Suppressor macrophage (primary cell): ENCODE measurements around the gene KLK2.

Source experiments
- DNase-seq, 4 experiments: peaks; one replicate each; pipeline ENCODE4 v3.0.0-alpha.2; 2020 to 2022
- total RNA-seq, 17 experiments: gene quantifications; one replicate each; lab custom pipeline; 2026; ENCODE audit warnings: mixed read lengths in 6 of 17, inconsistent platforms in 3 of 17; lab: John Stamatoyannopoulos, UW

Gene KLK2
- 0 to 2.6 (median 0) reads per million in 17 experiments for total RNA-seq

DNA sequence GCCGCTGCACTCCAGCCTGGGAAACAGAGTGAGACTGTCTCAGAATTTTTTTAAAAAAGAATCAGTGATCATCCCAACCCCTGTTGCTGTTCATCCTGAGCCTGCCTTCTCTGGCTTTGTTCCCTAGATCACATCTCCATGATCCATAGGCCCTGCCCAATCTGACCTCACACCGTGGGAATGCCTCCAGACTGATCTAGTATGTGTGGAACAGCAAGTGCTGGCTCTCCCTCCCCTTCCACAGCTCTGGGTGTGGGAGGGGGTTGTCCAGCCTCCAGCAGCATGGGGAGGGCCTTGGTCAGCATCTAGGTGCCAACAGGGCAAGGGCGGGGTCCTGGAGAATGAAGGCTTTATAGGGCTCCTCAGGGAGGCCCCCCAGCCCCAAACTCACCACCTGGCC is at the start of gene KLK2:
TSS of gene KLK2 (plus strand) at position 384 of the 400 bp plus-strand sequence. CDS start 35 bp downstream, outside the sequence.
- DNase-seq: no peak

DNA sequence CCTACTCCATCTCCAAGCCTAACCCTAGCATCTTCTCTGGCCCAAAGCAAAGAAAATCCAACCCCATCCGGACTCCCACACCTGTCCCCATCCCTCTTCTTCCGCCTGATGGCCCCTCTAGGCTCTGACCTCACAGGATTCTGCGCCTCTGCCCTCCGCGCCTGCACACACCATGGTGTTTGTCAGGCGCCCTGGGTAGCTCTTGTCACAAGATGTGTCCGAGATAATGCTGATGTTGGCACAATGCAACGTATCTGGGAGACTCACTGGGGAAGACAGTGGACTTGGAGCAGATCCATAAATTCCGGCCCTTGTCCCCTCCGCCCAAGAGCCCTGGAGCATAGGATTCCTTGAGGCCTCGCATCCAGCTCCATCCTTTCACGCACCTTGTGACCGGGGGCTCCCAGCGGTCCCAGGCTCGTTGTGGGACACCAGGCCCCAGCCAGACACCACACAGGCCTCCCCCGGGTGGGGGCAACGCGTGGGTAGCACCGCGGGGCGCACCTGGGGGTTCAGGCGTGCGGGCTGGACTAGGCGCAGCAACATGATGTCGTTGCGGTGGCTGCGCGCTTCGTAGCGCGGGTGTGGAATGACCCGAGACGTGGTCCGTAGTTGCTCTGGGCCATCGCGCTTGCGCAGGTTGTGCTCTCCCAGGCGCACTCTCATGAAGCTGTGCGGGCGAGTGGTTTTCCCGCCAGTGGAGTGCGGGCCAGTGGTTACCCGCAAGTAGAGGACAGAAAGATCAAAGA is 46.6 kb upstream of the KLK2 start:
- no peak for DNase-seq

DNA sequence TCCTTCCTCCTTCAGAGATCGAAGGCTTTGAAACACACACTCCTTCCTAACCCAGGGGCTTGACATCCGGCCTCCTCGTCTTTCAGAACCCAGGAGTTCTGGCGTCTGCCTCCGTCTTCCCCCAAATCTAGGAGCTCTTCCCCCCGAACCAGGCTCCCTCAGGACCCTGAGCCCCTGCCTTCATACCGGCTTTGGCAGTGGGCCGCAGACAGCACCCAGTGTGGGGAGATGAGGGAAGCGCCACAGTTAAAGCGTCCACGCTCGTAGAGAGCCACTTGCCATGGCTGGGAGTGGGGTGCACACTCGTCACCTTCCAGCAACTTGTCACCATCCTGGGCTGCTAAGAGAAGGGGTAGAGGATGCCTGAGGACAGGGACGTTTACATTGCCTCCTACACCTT is 45.8 kb upstream of the KLK2 start:
- DNase-seq: no peak

DNA sequence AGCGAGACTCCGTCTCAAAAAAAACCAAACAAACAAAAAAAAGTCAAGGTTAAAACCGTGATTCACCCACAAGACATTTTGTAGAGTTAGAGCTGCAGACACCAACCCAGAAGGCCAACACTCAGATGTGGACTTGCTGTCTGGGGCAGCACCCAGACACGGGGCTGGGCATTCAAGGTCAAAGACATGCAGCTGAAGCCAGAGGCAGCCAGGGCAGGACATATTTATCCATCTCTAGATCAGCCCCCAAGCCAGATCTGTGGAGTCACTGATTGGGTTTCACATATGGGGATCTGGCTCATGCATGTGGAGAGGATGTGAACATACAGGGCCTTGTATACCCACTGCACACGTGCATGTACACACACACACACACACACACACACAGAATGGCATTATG is 43.4 kb upstream of the KLK2 start:
- no peak for DNase-seq

DNA sequence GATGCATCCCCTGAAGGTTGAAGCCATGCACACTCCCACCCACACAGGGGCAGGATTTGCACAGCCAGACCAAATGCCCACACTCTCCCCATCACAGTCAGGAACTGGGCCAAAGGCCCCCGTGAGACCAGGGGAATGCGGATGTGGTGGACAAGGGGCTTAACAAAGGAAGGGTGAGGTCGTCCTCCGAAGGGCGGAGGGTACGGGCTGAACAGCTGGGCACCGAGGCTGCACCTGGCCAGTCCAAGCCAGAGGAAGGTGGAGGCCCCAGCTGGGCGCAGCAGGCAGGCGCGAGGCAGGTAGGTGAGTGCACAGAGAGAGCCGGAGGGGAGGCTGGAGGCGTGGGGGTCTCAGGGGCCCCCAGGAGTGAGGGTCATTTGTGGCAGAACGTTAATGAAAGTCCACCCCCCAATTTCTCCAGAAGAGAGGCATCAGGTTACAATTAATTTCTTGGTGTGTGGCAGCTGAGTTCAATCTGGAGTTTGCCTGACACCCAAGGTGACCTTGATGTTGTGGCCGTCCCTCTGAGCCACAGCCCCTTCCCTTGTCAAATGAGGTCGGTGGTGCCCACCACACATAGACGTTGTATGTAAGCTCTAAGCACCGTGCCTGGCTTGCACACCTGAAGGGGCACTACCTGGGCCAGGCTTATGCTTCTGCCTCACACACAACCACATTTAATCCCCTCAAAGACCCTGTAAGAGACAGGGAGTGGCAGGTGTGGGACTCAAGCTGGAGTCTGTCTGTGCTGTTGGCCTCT is 42.8 kb upstream of the KLK2 start:
- DNase-seq: no peak

DNA sequence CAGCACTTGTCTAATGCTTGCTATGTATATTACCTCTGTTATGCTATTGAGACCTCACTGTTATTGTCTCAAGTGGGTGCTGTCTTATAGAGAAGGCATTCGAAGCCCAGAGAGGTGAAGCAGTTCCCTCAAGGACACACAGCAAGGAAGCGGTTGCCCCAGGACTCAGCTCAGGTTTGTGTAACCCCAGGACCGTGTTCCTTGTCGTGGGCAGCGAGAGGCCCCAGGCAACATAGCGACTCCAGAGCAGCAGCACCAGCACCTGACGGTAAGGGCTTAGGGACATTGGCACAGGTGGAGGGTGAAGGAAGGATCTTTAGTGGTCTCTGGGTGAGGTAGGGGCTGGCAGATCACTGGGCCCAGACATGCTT is 42.2 kb upstream of the KLK2 start:
- no peak for DNase-seq

DNA sequence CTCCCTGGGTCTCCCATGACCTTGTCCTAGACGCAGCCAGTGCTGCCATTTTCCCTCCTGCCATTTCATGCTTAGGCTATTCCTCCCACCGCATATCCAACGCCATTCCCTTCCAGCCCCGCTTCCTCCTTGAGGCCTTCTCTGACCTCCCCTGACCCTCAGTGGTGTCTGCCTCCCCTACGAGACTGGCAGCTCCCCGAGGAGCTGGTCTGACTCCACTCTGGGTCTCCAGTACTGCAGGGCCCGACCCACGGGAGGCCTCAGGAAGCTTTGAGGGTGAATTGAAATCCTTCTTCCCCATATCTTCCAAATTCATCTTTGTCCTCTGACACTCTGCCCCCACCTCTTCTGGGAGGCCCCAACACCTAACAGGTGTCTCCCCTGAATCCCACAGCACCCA is 40.6 kb upstream of the KLK2 start:
- no peak for DNase-seq

DNA sequence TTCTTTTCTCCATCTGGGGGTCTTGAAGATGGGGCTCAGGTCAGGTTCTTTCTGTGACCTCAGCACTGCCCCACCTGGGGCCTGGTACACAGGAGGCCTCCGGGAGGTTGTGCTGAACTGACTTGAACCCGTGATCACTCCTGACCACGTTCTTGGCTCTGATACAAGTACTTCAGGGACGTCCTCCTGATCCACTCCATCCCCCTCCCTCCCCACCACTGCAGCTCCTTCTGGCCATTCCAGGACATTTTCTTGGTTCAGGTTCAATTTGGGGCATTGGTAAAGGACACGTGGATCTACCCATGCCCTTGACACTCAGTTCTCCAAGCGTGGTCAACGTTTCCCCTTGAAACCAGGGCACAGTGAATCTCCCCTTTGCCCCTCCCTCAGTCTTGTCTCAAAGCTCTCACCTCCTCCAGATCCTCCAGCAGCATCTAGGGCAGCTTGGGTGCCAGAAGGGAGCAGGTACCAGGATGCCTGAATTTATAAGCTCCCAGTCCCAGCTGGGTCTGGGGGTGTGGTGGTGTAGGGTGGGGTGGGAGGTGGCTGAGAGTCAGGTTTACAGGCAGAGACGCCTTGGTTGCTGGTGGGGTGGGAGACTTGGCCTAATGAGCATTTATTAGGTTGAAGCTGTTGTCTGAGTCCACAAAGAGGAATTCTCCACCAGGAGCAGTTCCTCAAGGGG is 40.0 kb upstream of the KLK2 start, which contains the start of gene KLK15:
TSS of gene KLK15 (minus strand) at position 458 of the 685 bp plus-strand sequence. CDS start 2,082 bp downstream, outside the sequence.
- no peak for DNase-seq

DNA sequence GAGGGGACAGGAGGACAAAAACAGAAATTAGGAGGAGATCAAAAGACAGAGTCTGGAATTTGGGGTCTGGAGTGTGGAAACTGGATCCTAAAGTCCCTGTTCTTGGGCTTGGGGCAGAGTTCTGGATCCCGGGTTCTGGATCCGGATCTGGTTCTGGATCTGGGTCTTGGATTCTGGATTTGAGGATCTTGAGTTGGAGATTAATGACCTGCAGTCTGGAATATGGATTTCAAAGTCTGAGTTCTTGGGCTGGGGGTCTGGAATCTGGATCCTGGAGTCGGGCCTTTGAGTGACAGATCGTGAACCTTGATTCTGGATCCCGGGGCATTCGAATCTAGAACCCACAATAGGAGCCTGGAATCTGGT is 39.5 kb upstream of the KLK2 start:
- DNase-seq: no peak

DNA sequence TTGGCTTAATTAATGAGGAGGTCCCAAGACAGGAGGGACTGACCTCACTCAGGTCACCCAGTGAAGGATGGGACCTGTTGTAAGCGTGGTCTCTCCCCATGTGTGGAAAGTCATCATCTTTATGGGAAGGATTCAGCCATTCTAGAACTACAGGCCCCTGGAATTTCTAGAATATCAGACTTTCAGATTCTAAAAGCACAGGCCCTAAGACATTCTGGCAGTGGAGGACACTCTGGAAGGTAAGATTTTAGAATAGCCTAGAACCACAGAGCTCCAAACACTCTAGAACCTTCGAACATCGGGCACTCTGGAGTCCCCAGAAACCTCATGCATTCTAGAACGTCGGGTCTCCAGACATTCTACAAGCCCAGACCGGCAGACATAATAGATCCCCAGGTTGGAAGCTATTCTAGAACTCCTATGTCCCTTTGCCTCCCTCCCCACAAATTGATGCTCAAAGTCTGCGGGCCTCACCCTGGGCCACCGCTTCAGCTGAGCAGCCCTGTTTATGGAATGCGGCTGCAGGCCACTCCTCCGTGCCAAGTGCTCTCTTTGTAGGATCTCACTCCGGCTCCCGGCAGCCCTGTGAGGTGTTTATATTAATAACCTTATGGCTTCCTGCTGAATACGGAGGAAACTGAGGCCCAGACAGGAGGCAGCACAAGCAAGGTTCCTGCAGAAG is 38.0 kb upstream of the KLK2 start:
- DNase-seq: peak in 1 of 4 experiments; percentile 3

DNA sequence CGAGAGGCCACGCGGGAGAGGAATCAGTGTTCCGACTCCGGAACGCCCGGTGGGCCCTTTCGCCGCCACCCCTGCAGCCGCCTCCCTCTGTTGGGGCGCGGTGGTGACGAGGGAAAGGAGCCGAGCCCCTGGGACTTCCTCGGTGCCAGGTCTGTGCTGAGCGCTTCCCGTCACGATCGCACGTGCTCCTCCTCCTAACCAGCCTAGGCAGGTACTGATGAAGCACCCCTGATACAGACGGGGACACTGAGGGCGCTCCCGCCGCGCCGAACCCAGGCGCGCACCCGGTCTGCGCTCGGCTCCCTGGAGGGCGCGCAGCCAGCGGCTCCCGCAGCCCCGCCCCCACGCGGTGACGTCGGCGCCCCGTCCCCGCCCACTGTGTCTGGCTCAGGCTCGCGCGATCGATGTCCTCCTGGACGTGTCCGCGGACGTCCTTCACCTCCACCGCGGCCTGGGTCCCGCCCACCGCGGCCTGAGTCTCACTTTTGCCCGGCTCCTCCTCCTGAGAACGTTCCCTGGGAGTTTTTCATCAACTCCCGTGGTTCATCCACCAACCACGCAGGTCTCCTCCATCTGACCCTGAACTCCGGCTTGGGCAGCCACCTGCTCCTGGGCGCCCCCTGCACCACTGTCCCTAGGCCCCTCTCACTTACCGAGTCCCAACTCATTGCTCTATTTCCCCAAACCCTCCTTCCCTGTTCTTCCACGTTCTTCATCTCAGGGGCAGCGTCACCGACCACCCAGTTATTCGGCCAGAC is 37.3 kb upstream of the KLK2 start:
- peak; percentile 65 to 88 (median 80) for DNase-seq

DNA sequence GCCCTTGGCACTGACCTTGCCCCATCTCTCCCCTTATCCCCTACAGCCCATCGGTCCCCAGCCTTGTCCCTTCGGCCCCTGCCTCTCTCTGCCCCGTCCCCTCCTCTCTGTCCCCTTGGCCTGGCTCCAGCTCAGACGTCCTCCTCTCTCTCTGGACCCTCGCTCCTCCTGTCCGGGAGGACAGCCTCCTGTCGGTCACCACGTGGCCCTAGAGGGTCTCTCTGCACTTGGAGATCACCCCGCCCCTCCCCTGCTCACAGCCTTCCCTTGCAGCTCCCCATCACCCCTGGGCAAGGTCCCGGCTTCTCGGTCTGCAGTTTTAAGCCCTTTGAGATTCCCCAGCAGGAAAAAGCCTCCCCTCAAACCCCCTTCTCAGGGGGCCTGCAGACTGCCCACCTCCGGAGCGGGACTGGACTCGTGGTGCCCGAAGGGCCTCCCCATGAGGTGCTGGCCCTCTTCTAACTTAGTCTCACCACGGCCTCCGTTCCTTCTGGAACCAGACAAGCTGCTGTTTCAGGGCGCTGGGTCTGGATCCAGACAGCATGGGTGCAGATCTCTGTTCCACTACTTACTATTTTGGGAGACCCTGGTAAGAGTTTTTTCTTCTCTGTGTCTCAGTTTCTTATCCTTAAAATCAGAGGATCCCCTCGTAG is 36.6 kb upstream of the KLK2 start:
- no peak for DNase-seq

DNA sequence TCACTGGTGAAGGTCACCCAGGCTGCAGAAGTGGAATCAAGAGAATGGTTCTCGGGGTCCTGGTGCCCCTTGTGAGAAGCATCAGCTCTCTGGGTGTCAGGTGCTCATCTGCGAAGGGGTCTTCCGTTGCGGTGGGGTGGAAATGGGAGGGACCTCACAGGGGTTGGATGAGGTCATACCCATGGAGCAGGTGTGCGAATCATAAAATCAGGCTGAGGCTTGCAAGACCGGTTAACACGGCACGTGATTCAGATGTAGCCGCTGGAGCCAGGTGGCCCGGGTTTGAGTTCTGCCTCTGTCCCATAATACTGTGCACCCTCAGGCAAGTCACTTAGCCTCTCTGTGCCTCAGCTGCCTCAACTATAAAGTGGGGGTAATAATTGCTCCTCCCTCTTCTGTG is 35.9 kb upstream of the KLK2 start:
- DNase-seq: no peak

DNA sequence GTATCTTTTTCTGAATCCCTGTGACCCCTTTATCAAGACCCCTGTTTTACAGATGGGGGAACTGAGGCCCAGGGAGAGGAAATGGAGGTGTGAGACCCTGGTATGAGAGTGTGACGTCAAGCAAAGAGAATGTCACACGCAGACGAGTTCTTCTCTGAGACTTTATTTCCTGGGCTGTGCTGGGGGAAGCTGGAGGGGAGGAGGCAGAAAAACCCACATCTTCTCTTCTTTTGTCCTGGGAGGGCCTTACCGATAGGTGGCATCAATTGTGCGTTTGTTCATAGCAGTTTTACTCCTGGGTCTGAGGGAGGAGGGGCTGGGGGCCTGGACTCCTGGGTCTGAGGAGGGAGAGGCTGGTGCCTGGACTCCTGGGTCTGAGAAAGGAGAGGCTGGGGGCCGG is 35.0 kb upstream of the KLK2 start:
- DNase-seq: peak in 1 of 4 experiments; percentile 17

DNA sequence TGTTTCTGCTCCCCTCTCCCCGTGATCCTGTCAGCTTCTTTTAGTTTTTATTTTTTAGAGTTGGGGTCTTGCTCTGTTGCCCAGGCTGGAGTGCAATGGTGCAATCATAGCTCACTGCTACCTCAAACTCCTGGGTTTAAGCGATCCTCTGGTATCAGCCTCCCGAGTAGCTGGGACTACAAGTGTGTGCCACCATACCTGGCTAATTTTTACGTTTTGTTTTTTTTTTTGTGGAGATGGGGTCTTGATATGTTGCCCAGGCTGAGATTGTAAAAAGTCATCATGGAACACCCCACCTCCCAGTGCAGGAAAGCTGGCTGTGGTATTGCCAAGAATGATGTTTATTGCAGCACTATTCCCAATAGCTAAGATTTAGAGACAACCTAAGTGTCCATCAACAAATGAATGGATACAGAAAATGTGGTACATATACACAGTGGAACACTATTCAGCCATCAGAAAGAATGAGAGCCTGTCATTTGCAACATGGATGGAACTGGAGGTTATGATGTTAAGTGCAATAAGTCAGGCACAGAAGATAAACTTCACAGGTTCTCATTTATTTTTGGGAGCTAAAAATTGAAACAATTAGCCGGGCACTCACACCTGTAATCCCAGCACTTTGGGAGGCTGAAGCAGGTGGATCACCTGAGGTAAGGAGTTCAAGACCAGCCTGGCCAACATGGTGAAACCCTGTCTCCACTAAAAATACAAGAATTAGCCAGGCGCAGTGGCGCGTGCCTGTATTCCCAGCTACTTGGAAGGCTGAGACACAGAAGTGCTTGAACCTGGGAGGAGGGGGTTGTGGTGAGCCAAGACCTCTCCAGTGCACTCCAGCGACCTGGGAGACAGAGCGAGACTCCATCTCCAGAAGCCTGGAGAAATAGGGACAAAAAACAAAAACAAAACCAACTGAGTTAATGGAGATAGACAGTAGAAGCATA is 33.3 kb upstream of the KLK2 start:
- DNase-seq: no peak

DNA sequence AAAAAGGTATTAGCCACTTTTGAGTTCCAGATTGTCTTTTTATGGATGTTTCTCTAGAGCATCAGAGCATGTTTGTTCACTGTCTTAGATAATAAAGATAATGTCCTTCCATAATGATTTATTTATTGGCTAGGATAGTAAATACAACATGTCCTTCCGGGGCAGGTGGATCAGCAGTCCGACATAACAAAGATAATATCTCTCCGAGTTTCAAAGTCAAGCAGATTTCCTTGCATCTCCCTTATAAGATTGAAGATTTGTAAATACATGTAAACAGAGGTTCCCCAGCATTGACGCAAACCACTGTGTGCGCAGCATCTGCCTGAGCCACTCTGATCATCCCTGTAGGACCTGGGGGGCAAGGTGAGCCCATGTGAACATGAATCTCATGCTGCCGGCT is 31.1 kb upstream of the KLK2 start:
- no peak for DNase-seq

DNA sequence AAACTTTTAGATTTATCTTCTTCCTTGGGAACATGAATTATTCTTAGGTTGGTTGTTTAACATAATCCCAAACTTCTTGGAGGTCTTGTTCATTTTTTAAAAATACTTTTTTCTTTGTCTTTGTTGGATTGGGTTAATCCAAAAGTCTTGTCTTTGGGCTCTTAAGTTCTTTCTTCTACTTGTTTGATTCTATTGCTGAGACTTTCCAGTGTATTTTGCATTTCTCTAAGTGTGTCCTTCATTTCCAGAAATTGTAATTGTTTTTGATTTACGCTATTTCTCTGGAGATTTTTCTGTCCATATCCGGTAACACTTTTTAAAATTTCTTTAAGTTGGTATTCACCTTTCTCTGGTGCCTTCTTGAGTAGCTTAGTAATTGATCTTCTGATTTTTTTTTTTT is 30.0 kb upstream of the KLK2 start:
- DNase-seq: no peak

DNA sequence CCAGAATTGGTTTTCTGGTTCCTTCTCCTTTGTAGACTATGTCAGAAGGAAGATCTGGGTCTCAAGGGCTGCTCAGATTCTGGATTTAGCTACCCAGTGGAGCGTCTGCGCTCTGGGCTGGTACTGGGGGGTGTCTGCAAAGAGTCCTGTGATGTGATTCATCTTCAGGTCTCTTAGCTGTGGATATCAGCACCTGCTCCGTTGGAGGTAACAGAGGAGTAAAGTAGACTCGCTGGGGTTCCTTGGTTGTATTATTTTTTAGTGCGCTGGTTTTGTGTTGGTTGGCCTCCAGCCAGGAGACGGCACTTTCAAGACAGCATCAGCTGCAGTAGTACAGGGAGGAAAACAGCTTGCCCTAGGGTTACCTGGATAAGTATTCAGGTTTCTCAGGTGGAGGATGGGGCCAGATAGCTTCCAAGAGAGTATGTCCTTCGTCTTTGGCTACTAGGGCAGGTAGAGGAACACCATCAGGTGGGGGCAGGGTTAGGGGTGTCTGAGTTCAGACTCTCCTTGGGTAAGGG is 29.5 kb upstream of the KLK2 start:
- no peak for DNase-seq

DNA sequence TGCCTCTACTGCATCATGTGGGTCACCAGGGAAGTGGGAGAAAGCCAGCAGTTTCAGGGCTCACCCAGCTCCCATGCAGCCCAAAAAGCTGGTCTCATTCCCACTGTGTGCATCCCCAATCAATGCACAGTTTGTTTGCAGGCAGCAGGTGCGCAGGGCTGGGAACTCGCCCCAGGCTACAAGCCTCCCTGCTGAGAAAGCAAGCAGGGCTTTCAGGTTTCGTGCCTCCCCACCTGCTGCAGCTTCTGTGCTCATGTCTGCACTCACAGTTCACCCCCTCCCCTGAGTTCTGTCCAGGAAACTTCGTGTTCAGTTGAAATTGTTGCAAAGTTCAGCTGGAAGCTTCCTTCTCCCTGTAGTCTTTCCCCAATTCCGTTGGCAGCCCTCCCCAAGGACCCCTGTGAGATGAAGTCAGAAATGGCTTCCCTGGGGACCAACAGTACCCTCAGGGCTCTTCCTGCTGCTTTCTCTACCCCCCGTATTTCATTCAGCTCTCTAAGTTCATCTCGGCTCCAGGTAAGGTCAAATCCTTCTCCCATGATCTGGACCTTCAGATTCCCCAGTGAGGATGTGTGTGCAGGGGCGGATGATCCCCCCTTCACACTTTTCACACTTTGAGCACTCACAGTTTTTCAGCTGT is 28.8 kb upstream of the KLK2 start:
- DNase-seq: no peak

DNA sequence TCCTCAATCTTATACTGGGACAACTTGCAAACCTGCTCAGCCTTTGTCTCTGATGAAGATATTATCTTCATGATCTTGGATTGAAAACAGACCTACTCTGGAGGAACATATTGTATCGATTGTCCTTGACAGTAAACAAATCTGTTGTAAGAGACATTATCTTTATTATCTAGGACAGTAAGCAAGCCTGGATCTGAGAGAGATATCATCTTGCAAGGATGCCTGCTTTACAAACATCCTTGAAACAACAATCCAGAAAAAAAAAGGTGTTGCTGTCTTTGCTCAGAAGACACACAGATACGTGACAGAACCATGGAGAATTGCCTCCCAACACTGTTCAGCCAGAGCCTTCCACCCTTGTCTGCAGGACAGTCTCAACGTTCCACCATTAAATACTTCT is 22.5 kb upstream of the KLK2 start:
- no peak for DNase-seq
